ENCODE measurements around the gene ANXA11.
"Not testable (repeated sequence)": the region's sequence is repeated elsewhere in the genome, so short reads cannot be mapped to it uniquely, and the experiment has no call there.

DNA sequence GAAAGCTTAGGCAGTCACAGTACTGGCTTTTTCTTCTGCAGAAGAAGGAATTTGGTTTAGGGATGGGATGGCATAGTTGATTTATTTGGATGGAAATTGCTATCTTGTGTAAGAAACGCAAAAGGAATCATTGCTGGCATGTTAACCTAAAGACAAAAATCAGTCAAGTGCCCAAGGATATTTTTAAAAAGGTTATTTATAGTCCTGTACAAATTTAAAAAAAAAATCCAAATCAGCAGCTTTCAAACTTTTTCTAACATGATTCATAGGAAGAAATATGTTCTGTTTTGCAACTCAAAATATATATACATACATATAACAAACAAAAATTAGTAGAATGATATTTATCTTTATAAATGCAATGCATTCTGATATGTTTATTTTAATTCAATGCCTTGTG is 28.5 kb upstream of the ANXA11 start:
- TF ChIP-seq, protein P1, sequence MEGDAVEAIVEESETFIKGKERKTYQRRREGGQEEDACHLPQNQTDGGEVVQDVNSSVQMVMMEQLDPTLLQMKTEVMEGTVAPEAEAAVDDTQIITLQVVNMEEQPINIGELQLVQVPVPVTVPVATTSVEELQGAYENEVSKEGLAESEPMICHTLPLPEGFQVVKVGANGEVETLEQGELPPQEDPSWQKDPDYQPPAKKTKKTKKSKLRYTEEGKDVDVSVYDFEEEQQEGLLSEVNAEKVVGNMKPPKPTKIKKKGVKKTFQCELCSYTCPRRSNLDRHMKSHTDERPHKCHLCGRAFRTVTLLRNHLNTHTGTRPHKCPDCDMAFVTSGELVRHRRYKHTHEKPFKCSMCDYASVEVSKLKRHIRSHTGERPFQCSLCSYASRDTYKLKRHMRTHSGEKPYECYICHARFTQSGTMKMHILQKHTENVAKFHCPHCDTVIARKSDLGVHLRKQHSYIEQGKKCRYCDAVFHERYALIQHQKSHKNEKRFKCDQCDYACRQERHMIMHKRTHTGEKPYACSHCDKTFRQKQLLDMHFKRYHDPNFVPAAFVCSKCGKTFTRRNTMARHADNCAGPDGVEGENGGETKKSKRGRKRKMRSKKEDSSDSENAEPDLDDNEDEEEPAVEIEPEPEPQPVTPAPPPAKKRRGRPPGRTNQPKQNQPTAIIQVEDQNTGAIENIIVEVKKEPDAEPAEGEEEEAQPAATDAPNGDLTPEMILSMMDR (IDR thresholded peaks at IDR 0.05; ENCODE audit: low read depth, low read length, poor library complexity, severe bottlenecking): not testable (repeated sequence)
- not testable (repeated sequence) for TF ChIP-seq EZH2phosphoT487 (IDR thresholded peaks at IDR 0.05; ENCODE audit: borderline replicate concordance, low read length)

Data from DOHH2 (cell line).